ENCODE measurements around the gene DYTN.

- TF ChIP-seq CTCF (IDR thresholded peaks at IDR 0.05) (no peak), POLR2A (IDR thresholded peaks at IDR 0.05) (no peak)
These were observed 9.9 kb downstream of the DYTN start for GRCh38 chr2:206708286-206708685.

All from lower leg skin (tissue), 3 donors.